GM12872 (cell line): ENCODE results near the gene KCTD12.

Experiments
- TF ChIP-seq, protein P1 (sequence below): IDR thresholded peaks from 3 replicates; pipeline ENCODE4 v1.5.1; 2011; ENCODE audit warnings: low read depth, mild to moderate bottlenecking, low read length, moderate library complexity; ENCODE audit not compliant: insufficient read depth

KCTD12 gene

DNA sequence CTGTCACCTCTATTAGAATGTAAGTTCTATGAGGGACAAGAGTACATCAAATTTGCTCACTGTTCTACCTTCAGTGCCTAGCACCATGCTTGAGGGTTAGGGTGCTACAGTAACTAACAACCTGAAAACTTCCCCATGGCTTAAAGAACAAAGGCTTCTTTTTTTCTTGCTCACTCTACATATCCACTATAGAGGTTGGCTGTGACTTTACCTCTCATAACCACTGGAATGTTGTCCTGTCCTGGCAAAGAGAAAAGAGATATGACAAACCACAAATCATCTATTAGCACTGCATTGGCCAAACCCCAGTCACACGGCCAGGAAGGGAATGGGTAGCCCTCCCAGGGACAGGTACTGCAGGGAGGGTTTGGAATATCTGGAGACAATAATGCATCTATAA is 38.9 kb upstream of the KCTD12 start:
- TF ChIP-seq, protein P1, sequence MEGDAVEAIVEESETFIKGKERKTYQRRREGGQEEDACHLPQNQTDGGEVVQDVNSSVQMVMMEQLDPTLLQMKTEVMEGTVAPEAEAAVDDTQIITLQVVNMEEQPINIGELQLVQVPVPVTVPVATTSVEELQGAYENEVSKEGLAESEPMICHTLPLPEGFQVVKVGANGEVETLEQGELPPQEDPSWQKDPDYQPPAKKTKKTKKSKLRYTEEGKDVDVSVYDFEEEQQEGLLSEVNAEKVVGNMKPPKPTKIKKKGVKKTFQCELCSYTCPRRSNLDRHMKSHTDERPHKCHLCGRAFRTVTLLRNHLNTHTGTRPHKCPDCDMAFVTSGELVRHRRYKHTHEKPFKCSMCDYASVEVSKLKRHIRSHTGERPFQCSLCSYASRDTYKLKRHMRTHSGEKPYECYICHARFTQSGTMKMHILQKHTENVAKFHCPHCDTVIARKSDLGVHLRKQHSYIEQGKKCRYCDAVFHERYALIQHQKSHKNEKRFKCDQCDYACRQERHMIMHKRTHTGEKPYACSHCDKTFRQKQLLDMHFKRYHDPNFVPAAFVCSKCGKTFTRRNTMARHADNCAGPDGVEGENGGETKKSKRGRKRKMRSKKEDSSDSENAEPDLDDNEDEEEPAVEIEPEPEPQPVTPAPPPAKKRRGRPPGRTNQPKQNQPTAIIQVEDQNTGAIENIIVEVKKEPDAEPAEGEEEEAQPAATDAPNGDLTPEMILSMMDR, result no peak

DNA sequence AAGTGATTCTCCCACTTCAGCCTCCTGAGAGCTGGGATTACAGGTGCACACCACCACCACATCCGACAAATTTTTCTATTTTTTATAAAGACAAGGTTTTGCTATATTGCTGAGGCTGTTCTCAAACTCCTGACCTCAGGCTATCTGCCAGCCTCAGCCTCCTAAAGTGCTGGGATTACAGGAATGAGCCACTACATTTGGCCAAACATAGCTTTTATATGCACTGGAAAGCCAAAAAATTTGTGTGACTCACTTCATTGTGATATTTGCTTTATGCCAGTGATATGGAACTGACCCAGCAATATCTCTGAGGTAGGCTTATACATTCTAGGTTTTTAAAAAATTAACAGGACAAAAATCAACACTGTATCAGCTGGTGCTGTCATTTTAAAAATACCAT is 35.3 kb upstream of the KCTD12 start:
- TF ChIP-seq, protein P1, result no peak

DNA sequence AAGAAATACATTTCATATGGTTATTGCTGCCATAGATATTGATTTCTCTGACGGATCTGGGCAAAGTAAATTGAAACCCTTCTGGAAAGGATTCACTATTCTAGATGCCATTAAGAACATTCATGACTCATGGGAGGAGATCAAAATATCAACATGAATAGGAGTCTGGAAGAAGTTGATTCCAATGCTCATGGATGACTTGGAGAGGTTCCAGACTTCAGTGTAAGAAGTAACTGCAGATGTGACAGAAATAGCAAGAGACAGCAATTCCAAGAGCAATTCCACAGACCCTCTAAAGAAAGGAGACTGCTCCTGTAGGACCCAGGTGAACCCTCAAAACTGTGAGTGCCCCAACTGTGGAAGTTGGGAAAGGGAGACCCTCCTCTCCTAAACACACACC is 30.9 kb upstream of the KCTD12 start:
- TF ChIP-seq, protein P1, result no peak

DNA sequence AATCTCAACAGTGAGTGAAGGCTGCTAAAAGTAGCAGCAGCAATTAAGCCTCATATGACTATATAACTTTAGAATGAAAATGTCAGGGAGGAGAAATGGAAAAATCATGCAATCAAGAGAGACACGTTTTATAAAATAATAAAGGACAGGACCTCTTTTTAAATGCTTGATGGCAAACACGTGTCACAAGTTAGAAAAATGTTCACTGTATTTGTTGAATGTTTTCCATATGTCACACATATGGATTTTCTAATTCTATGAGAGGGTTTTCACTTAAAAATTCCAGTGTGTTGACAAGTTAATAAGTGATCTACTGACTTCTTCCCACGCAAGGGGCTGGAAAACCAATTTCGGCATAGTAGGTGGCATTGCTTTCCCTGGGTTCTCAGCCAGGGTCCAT is 27.7 kb upstream of the KCTD12 start:
- TF ChIP-seq, protein P1, result no peak

DNA sequence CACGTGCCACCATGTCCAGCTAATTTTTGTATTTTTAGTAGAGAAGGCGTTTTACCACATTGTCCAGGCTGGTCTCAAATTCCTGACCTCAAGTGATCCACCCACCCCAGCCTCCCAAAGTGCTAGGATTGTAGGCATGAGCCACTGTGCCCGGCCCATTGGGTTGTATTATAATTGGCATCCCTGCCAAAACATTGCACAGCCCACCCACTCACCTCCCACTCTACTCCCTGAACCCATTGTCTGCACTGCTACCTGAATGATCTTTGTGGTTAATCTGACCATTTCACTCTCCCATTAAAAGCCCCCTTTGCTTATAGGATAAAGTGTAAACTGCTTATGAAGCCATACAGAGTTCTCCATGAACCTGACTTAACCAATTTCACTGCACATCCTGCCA is 26.3 kb upstream of the KCTD12 start:
- TF ChIP-seq, protein P1, result no peak

DNA sequence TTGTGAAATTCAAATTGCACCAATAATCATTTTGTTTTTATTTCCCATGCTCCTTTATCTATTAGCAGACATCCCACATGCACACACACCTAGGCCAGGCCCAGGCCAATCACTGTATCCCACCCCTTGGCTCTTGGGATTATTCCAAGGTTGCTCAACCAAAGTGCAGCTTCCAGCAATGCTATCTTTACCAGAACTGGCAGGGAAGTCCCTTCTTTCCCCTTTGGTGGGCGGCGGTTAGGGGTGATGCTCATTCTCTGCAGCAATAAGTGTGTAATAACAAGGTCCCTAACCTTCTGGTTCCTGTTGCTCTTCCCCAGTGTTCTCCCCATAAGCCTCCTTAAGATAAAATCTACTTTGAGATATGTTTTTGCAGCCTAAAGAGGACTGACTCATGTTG is 18.3 kb upstream of the KCTD12 start:
- TF ChIP-seq, protein P1, result no peak

DNA sequence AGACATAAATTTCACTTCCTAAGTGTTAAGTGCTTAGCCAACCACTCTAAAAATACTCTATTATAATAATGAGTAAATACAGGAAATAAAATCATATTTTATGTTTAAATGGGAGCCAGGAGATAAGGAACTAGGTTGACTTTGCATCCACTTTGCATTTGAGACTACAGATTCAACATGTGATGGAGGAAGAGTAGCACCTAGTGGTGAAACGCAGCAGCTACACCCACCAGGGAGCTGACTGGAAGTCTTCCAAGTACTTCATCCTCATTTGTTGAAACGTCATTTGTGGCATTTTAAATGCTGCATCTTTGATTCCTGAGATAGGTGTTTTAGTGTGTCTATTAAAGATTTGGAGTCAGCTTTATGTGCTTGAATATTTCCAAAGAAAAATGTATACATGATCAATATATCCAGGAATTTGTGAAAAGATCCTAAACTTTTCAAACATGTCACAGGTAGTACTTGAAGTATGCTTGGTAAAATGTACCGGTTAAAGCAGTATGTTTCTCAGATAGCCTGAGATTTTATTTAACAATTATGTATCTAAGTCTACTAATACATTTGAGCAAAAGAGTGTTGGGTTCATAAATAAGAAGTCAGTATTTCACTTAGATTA is 17.4 kb upstream of the KCTD12 start:
- TF ChIP-seq, protein P1, result peak; percentile 99
